LoVo (cell line): ENCODE results near the gene POLR2M.
A peak's percentile ranks its signal among the peaks of the same experiment; 100 is the strongest.

Experiments used
- DNase-seq: peaks from one replicate; pipeline ENCODE4 v3.0.0-alpha.2; 2016; ENCODE audit warnings: low spot score

Gene POLR2M

GRCh38 chr15:57706405-57707209 is at the start of gene POLR2M:
POLR2M (plus strand) TSS chr15:57706714; CDS start chr15:57706843, 129 bp downstream.
- peak; percentile 98 for DNase-seq

DNA sequence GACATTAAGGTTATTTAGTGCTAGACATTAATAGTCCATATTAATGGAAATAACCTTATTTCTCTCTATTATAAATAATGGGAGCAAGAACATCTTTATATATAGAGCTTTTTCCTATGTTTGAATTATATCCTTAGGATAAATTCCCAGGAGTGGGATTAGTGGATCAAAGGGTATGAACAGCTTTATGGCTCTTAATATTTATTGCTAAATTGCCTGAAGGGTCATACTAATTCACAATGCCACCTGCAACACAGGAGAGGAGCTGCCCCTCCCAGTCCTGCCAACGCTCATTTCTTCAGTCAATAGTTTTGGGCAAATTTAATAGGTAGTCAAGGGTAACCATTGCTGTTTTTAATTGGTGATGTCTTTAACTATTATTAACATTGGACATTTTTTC is 48.9 kb upstream of the POLR2M start:
- no peak for DNase-seq

DNA sequence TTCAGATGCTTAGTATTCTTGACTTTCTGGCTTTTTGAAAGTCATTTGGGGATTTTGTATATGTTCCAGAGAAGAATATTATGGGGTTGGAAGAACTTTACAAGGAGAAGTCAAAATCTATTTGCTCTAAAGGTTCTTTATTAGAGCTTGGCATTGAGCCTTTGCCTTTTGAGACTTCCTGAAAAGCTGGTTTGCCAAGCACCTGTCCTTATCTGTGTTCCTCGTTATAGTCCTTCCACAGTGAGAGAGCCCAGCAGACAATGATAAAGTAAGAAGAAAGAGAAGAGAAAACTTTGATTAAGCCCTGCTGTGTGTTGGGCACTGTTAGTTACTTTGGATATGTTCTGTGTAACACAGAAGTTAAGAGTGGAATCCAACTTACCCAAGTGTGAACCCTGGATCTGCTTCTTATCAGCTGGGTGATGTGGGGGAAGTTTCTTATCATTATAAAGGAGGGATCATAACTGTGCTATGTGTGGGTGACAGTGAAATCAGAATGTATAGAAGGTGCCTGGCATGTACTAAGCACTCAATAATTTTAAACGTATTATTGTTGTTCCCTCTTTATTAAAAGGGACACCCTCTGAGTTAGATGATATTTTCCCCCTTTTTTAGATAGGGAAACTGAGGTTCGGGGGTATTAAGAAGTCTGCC is 44.3 kb upstream of the POLR2M start:
- DNase-seq: no peak

DNA sequence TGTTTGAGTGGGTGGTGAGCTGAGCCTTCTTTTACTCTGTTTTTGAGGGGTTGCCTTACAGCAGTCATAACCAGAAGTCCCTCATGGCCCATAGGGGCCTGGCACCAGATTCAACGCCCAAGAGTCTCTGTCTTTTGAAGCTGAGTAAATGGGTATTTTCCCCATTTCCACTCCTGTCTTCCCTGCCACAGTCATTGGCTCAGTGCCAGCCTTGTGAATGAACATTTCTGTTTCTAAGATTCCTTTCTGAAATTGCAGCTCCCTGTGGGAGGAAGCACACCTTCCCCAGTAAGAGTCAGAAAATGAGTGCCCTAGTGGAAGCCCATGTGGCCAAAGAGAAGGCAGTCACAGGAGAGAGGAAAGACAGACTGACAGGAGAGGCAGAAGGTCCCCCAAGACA is 43.7 kb upstream of the POLR2M start:
- no peak for DNase-seq

GRCh38 chr15:57663262-57663661 is 43.3 kb upstream of the POLR2M start:
- no peak for DNase-seq

GRCh38 chr15:57665194-57665593 is 41.3 kb upstream of the POLR2M start:
- no peak for DNase-seq

DNA sequence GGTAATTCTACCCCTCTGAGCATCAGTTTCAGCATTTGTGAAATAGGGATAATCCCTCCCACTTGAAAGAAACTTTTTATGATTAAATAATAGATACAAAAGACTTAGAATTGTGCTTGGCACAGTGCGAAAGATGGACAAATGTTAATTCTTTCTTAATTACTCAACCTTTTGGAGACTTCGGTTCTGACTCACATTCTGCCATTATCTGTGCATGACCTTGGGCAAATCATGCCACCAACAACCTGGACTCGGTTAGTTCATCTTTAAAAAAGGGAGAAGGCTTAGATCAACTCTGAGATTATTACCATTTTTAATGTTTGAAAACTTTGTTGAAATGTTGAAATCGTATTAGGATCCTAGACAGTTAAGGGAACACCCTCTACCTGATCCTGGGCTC is 40.6 kb upstream of the POLR2M start:
- no peak for DNase-seq

- DNase-seq: peak; percentile 39
Measured at GRCh38 chr15:57667171-57667849, 39.2 kb upstream of the POLR2M start.

- no peak for DNase-seq
Measured at GRCh38 chr15:57668016-57668415, 38.5 kb upstream of the POLR2M start.

- DNase-seq: no peak
Measured at GRCh38 chr15:57671636-57672035, 34.9 kb upstream of the POLR2M start.

DNA sequence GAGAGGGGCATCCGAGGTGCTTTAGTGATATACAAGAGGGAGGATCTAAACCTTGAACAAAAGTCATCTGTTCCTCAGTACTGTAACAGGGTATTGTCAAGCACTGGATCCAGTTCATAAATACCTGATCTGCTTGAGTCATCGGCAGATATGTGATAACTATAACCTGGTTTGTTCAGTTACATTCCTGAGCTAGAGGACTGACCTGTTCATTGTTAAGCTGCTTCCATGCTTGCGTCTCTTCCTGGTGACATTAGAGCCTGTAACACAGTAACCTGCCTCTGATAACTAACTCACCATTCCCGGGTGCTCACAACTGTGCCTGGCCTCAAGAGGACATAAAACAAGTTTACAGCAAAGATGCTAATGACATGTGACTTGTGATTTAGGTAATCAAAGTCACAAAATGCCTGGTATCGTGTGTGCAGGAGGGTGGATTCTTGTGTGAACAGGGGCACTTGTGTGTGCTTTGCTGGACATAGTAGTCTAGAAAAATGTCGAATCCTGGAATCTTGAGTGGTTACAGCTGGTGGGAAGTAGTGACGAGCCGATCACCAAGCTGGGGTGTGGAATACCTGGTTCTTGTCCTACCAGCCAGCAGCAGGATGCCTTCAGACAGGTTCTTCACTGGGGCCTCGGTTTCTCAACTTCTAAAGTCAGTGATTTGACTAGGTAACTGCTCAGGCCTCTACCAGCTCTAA is 30.9 kb upstream of the POLR2M start:
- DNase-seq: no peak

DNA sequence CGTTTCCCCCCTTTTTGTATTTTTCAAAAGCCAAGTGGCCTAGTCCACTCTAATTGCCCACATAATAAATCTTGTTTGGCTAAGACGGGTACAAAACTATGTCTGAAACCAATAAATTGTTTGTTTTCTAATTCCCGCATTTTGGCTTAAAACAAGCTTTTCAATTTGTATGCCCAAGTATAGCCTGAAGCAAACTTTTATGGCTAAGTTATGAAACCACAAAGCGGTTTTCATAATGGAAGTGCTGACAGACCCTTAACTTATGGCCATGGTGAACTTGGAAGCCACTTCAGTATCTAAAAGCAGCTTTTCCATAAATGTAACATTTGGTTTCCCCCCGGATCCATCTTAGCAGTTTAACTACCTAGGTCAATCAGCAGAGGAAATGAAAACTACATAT is 29.9 kb upstream of the POLR2M start:
- no peak for DNase-seq

DNA sequence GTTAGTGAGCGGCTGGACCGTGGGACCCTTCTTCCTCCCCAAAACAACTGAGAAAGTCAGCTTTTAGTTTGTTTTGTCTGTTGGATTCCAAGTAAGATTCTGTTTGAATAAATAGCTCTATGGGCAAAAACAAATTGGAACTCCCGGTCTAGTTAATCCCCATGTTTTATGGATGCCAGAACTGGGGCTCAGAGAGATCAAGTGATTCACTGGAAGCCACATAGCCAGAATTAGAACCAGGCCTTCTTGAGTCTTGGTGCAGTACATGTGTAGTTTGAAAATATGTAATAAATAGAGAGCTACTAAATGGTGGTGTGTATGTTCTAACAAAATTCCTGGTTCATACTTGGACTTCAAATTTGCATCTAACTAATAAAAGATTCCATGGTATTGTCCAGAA is 29.3 kb upstream of the POLR2M start:
- DNase-seq: no peak

GRCh38 chr15:57680021-57680420 is 26.5 kb upstream of the POLR2M start:
- peak; percentile 32 for DNase-seq

GRCh38 chr15:57681011-57681410 is 25.5 kb upstream of the POLR2M start:
- DNase-seq: no peak

DNA sequence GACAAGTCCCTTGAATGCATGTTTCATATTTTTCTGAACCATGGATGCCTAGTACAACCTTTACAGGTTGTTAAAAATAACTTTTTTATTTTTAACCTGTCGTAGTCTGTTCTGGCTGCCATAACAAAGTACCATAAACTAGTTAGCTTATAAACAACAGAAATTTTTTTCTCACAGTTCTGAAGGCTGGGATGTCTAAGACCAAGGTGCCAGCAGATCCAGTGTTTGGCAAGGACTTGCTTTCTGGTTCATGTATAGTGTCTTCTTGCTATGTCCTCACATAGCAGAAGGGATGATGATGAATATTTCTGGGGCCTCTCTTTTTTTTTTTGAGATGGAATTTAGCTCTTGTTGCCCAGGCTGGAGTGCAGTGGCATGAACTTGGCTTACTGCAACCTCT is 23.0 kb upstream of the POLR2M start:
- DNase-seq: no peak

GRCh38 chr15:57684491-57685151 is 21.9 kb upstream of the POLR2M start:
- DNase-seq: no peak

GRCh38 chr15:57685306-57686095 is 21.0 kb upstream of the POLR2M start:
- DNase-seq: no peak

DNA sequence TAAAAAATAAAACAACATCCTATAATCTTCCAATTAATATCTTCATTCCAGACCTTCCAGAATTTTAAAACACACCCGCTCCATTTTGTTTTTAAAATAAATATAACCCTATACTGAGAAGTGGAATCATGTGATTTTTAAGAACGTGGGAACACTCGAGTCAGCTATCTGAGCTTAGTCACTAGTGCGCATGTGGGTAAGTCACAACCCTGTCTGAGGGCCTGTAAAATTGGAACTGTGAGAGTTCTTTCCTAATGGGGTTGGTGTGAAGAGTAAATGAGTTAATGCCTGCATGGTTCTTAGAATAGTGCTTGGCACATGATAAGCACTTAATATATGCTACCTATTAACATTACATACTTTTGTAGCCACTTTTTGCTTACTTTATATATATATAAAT is 19.9 kb upstream of the POLR2M start:
- DNase-seq: no peak

DNA sequence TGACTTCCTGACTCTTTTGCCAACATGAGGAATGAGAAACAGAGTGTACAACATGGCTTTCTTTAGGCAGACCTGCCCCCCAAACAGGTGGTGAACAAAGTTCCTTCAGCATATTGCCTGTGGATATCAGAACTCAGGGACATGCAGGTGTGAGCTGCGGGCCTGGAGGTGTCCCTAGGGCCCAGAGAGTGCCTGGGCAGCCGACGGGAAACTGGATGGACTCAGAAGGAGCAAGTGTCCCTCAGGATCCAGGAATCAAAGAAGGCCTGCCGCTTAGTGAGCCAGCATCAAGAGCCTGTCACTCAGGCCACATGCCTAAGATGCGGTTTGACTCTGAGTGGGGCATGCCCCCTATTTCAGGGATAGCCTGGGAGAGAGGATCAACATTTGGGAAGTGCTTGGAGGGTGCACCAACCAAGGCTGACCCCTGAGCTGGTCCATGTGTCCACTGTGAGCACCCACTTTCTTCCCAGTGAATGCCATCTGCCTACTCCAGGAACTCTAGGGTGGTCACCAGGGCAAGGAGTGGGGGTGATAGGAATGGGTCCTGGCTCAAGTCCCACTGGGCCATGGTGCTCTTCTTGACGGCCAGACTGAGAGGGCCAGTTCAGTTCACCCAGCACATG is 16.1 kb upstream of the POLR2M start:
- DNase-seq: no peak

- no peak for DNase-seq
Measured at GRCh38 chr15:57691082-57691481, 15.4 kb upstream of the POLR2M start.
